A673 (cell line): ENCODE data around the gene SIRT7. TPM values are rescaled to one million over a fixed set of nuclear protein-coding genes. Genes with fewer than 3 reads are reported as not detected.
A peak's percentile ranks its signal among the peaks of the same experiment; 100 is the strongest.

Source experiments
- Bru-seq: library from RNA; stranded (reverse); fragments of 400-500 nt; gene quantifications from one replicate; lab custom pipeline; 2021; lab: Mats Ljungman, UMichigan
- BruChase-seq, 2 experiments: library from RNA; stranded (reverse); fragments of 400-500 nt; gene quantifications; one replicate each; lab custom pipeline; 2021; lab: Mats Ljungman, UMichigan
- BruUV-seq: library from RNA; stranded (reverse); fragments of 400-500 nt; replicated peaks from 2 replicates; lab custom pipeline; 2021; lab: Mats Ljungman, UMichigan
- CTCF ChIA-PET: fragments of 300-600 bp; sonication (Branson Sonifier 250); formaldehyde crosslinking; loops from one replicate; lab custom pipeline; 2022; ENCODE audit warnings: antibody characterized with exemption; lab: Charles Lee
- POLR2A ChIA-PET: fragments of 300-600 bp; sonication (Branson Sonifier 250); formaldehyde crosslinking; loops from one replicate; lab custom pipeline; 2022; ENCODE audit warnings: antibody characterized with exemption; ENCODE audit not compliant: low non-redundant PET; lab: Charles Lee
- DNase-seq: peaks from one replicate; pipeline ENCODE4 v3.0.0-alpha.2; 2015; ENCODE audit warnings: low spot score
- H3K27ac ChIP-seq: fragments of 200-600 bp; sonication (generic); 2 replicates; pipeline ENCODE4 v1.5.1; 2016; ENCODE audit warnings: mixed run types, low read depth, mild to moderate bottlenecking, mixed read lengths, antibody characterized with exemption, low read length; ENCODE audit not compliant: poor library complexity, severe bottlenecking
- H3K27me3 ChIP-seq: fragments of 200-600 bp; sonication (generic); replicated peaks from 2 replicates; pipeline ENCODE4 v1.6.1; 2017; ENCODE audit warnings: mixed run types, low read depth, mild to moderate bottlenecking, mixed read lengths, antibody characterized with exemption, low read length; ENCODE audit not compliant: insufficient read depth, poor library complexity
- H3K36me3 ChIP-seq: fragments of 200-600 bp; sonication (generic); 2 replicates; pipeline ENCODE4 v1.6.1; 2016; ENCODE audit warnings: mixed run types, mild to moderate bottlenecking, mixed read lengths, antibody characterized with exemption, low read length; ENCODE audit not compliant: insufficient read depth, poor library complexity, severe bottlenecking
- H3K4me1 ChIP-seq: fragments of 200-600 bp; sonication (generic); 2 replicates; pipeline ENCODE4 v1.6.1; 2017; ENCODE audit warnings: mixed run types, mild to moderate bottlenecking, mixed read lengths, antibody characterized with exemption, low read length; ENCODE audit not compliant: insufficient read depth, poor library complexity, severe bottlenecking
- H3K4me3 ChIP-seq: fragments of 200-600 bp; sonication (generic); 2 replicates; pipeline ENCODE4 v1.5.1; 2016; ENCODE audit warnings: low read depth, mixed run types, mild to moderate bottlenecking, mixed read lengths, low read length; ENCODE audit not compliant: poor library complexity, severe bottlenecking
- H3K9me3 ChIP-seq: fragments of 200-600 bp; sonication (generic); 2 replicates; pipeline ENCODE4 v1.6.1; 2016; ENCODE audit warnings: mixed run types, low read depth, mild to moderate bottlenecking, mixed read lengths, antibody characterized with exemption, low read length; ENCODE audit not compliant: poor library complexity, severe bottlenecking
- EZH2 ChIP-seq: fragments of 200-600 bp; sonication (generic); IDR thresholded peaks from 2 replicates; pipeline ENCODE4 v1.6.1; 2017; ENCODE audit warnings: borderline replicate concordance, low read depth, mild to moderate bottlenecking, mixed read lengths, antibody characterized with exemption, low read length; ENCODE audit not compliant: poor library complexity, severe bottlenecking
- intact Hi-C: fragments of 100-400 bp; cut with micrococcal nuclease; formaldehyde crosslinking; loops from one replicate; pipeline ENCODE4 v1.10.0; 2022; ENCODE audit not compliant: unreplicated experiment
- long read RNA-seq: library from polyadenylated mRNA; stranded (forward); transcript quantifications from one replicate; pipeline ENCODE4 v2.0.0, GENCODE V29; 2022
- total RNA-seq: library from RNA; stranded (reverse); gene quantifications from 2 replicates; pipeline ENCODE4 v1.2.3, GENCODE V29; 2021
- TF ChIP-seq, protein P1 (sequence below): fragments of 300-800, 200-600 bp; sonication (generic); conservative IDR thresholded peaks from 2 replicates; pipeline ENCODE4 v1.5.1; 2017; ENCODE audit warnings: low read depth, mild to moderate bottlenecking, antibody characterized with exemption, low read length, moderate library complexity, mixed read lengths

Gene SIRT7, protein sequence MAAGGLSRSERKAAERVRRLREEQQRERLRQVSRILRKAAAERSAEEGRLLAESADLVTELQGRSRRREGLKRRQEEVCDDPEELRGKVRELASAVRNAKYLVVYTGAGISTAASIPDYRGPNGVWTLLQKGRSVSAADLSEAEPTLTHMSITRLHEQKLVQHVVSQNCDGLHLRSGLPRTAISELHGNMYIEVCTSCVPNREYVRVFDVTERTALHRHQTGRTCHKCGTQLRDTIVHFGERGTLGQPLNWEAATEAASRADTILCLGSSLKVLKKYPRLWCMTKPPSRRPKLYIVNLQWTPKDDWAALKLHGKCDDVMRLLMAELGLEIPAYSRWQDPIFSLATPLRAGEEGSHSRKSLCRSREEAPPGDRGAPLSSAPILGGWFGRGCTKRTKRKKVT
- total RNA-seq (34.8 and 36.6 TPM in 2 replicates), Bru-seq, nascent RNA (percentile 69 among the genes with signal in this experiment), BruChase-seq, experiment 1, labeled RNA remaining after a 2-hour chase (percentile 80 among the genes with signal in this experiment), BruChase-seq, experiment 2, labeled RNA remaining after a 6-hour chase (percentile 81 among the genes with signal in this experiment)
- long read RNA-seq, transcript SIRT7-201 (10 exons, 1,743 nt) = major isoform, 23 of 66 reads
- long read RNA-seq, partial matches to known transcripts = 18 of 66 reads
- long read RNA-seq, other reads (novel, unspliced or antisense) = 22 of 66 reads

DNA sequence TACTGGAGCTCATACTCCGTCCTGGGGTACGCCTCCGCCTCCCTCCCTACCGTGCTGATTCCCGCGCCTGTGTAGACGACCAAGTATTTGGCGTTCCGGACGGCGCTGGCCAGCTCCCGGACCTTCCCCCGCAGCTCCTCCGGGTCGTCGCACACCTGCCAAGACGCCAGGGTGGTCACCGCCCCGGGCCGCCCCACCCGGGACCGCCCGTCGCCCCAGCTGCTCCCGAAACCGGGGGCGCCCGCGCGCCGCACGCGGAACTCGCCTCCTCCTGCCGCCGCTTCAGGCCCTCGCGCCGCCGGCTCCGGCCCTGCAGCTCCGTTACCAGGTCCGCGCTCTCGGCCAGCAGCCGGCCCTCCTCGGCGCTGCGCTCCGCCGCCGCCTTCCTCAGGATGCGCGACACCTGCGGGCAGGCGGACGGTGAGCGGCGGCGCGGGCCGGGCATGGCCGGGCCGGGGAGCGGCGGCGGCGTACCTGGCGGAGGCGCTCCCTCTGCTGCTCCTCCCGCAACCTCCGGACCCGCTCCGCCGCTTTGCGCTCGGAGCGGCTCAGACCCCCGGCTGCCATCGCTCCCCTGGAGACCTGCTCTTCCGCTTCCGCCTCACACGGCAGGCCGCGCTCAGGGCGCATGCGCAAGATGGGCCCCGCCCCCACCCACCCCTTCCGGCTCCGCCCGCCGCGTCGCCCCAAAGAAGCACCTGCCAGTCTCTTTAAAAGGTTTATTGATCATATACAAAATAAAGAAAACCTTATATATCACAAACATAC, at the start of gene SIRT7:
SIRT7 (minus strand) TSS at position 612 of the 768 bp plus-strand sequence; CDS start at position 567, 45 bp downstream.
- Histone ChIP-seq H3K36me3 (peaks cover 46% of the 10 kb centered on the region), H3K9me3 (no peaks in the 10 kb centered on the region), H3K4me3 (peak within 1 kb of the TSS; percentile 85), H3K27me3 (no peaks in the 10 kb centered on the region), H3K4me1 (peaks cover 7% of the 10 kb centered on the region), H3K27ac (peak within 1 kb of the TSS; percentile 76)
- POLR2A ChIA-PET = interaction anchor here (0.5 kb wide), 1 partner anchor 63 kb away, joined by 4 read pairs; no protein-coding TSS in a partner anchor
- BruUV-seq = no TSS peak
- CTCF ChIA-PET = no interaction called here
- TF ChIP-seq EZH2 = no peak
- TF ChIP-seq, protein P1, sequence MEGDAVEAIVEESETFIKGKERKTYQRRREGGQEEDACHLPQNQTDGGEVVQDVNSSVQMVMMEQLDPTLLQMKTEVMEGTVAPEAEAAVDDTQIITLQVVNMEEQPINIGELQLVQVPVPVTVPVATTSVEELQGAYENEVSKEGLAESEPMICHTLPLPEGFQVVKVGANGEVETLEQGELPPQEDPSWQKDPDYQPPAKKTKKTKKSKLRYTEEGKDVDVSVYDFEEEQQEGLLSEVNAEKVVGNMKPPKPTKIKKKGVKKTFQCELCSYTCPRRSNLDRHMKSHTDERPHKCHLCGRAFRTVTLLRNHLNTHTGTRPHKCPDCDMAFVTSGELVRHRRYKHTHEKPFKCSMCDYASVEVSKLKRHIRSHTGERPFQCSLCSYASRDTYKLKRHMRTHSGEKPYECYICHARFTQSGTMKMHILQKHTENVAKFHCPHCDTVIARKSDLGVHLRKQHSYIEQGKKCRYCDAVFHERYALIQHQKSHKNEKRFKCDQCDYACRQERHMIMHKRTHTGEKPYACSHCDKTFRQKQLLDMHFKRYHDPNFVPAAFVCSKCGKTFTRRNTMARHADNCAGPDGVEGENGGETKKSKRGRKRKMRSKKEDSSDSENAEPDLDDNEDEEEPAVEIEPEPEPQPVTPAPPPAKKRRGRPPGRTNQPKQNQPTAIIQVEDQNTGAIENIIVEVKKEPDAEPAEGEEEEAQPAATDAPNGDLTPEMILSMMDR = no peak
- peak; percentile 86 for DNase-seq
- intact Hi-C loops = no loop called here

DNA sequence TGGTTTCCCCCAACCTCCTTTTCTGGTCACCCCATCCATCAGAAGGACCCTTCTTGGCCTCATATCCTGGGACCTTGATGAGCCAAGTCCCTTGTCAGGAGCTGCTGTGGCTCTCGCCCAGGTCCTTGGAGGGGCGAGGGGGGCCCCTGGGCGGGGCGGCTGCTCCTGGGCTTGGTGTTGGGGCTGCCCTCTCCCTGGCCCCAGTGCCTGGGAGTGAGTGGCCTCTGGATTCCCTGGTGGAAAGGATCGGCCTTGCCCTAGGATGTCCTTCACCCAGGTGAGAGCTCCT, 49.2 kb upstream of the SIRT7 start:
- Histone ChIP-seq H3K9me3 (no peaks in the 10 kb centered on the region), H3K36me3 (no peaks in the 10 kb centered on the region), H3K27me3 (peaks cover 11% of the 10 kb centered on the region), H3K4me1 (peaks cover 7% of the 10 kb centered on the region), H3K27ac (no peak overlapping the region), H3K4me3 (no peak overlapping the region)
- TF ChIP-seq, protein P1 = no peak
- no peak for TF ChIP-seq EZH2
- no TSS peak for BruUV-seq
- CTCF ChIA-PET = interaction anchor here (1.6 kb wide), 1 partner anchor 8 kb away, joined by 4 read pairs; no protein-coding TSS in a partner anchor
- DNase-seq = no peak
- intact Hi-C loops = no loop called here
- POLR2A ChIA-PET = no interaction called here
